GM19025 (cell line): ENCODE data around the gene FARP2.
"Not testable (repeated sequence)": the region's sequence is repeated elsewhere in the genome, so short reads cannot be mapped to it uniquely, and the experiment has no call there.

Experiments used
- ATAC-seq: cut with Tn5 transposase; IDR thresholded peaks from one replicate; pipeline ENCODE4 v1.9.1; 2021; ENCODE audit warnings: mild to moderate bottlenecking, low read depth, moderate library complexity; ENCODE audit not compliant: unreplicated experiment

Gene FARP2

DNA sequence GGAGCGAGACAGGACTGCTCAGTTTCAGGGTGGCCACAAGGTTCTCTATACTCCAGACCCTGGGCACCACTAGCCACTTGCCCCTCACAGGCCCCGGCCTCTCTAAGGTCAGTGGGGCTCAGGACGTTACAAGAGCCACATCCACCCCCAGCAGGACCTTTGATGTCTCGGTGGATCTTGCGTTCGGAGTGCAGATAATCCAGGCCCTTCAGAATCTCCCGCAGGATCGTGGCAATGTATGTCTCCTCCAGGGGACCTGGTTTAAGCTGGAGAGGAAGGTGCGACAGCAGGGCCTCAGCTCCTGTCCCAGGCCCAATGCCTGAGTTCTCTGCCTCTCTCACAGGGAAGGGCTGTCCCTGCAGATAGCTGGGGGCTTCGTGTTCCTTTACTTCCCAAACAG lies 143.9 kb downstream of the FARP2 start:
- no peak for ATAC-seq

DNA sequence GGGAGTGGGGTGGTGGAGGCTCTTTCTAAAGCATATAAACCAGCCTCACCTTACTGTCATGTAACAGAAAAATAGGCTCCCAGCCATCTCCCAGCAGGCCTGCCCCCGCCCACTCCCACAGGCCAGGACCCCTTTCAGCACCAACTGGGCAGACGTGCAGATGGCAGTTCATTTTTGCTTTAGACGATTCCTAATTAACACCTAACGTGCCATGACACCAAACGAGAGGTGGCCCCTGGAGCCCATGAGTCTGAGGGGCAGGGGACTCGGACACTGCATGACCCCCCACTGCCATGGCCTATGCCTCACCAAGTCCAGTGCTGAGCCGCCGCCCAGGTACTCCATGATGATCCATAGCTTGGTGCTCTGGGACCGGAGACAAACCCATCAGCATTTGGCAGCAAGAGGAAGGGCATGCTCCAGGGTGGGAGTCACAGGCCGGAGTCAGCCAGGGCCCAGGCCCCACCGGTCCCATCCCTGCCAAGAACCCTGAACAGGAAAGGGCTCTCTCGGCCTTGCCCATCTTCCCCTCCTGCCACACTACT lies 144.4 kb downstream of the FARP2 start:
- no peak for ATAC-seq

DNA sequence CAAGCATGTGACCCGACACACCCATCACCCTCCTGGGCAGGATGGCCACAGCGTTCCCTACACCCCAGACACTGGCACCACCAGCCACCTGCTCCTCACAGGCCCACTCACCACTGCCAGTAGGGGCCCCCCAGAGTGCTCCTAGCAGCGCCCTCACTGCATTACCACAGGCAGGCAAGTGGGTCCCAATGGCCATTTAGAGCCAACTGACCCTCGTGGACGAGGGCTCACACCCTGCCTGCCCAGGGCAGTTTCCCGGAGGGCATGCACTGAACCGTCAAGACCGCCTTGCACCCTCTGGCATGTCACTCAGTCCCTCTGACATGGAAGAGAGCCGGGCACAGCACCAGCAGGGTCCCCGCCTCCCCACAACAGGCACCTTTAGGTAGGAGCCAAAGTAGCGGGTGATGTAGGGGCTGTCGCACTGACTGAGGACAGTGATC lies 145.0 kb downstream of the FARP2 start:
- ATAC-seq = no peak

DNA sequence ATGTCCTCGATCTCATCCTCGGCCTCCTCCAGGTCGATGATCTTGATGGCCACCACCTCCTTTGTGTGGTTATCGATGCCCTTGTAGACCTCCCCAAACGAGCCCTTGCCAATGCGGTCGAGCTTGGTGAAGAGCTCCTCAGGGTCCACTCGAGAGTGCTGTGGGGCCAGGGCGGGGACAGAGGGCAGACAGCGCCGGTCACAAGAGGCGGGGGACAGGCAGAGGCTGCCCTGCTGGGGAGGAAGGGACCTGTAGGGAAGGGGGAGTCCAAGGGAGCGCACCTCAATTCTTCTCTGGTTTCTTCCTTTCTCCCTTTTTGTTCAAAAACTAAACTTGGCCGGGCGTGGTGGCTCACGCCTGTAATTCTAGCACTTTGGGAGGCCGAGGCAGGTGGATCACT lies 145.5 kb downstream of the FARP2 start:
- ATAC-seq = no peak

DNA sequence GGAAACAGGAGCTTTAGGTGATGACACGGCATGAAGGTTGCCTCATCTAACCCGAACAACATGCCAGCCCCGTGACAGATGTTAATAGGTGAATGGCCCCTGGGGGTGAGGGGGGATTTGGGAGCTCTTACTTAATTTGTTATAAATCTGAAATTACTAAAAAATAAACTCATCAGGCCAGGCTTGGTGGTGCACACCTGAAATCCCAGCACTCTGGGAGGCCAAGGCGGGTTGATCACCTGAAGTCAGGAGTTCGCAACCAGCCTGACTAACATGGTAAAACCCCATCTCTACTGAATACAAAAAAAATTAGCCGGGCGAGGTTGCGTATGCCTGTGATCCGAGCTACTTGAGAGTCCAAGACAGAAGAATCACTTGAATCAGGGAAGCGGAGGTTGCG lies 146.2 kb downstream of the FARP2 start:
- no peak for ATAC-seq

DNA sequence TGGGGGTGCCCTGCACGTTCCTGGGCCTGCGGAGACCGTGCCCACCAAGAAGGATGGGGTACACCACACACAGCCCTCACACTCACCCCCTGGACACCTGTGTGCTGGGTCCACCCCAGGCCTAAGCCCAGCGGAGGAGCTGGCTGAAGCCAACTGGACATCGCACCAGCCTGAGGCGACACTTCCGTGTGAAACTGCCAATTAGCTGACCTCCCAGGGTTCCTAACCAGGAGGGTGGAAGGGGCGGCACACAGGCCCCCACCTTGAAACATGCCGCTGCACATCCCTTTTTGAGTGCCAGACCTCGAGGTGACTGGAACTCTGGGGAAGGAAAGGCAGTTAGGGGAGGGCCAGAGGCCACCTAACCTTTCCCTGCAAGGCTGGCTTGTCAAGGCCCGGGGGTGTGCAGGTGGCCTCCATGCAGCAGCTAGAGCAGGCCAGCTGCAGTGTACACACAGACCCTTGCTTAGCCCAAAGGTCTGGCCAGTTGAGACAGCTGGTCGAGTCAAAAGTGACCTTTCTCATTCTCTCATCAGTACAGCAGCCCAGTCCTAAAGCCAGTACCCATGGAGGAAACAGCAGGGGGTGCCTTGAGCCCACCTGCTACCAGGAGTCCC lies 147.8 kb downstream of the FARP2 start:
- no peak for ATAC-seq

DNA sequence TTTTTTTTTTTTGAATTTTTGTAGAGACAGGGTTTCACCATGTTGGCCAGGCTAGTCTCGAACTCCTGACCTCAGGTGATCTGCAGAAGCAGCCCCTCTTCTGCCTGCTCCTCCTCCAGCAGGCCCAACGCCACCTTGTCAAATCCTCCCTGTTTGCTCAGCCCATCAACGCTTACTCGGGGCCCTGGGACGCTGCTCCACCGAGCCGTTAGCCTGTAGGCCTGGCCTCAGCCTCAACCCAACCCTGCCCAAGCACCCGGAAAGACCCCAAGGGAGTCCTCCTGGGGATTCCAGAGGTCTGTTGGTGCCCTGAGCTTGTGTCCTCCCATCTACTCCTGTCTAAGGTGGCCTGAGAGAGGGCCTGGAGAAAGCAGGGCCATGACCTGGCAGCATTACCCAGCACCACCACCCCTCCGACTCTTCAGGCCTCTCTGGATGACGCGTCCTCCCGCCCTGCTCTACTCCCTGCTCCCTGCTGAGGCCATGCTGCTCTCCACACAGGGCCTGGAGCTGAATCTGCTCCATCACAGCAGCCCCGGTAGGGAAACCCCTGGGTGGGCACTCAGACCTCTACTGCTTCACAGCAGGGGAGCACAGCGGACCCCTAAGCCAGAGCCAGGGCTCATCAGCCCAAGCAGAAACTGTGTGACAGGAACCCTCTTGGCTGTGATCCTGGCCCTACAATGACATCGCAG lies 149.1 kb downstream of the FARP2 start:
- no peak for ATAC-seq

DNA sequence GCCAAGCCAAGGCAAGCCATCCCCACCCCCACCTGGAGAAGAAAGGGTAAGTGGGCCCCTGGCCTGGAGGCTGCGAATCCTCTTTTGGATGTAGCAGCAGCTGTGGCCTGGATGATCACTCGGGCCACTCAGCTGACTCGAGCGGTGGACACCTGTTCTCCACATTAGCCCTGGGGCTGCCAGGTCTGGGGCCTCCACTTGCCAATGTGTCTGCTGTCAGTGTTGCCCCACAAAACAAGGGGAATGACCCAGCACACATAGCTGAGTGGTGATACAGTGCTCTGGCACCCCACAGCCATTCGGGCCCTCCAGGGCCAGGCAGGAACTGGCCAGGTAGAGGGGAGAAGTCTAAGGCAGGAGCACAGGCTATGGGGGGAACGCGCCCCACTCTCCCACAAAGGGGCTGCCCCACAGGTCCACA lies 149.7 kb downstream of the FARP2 start:
- no peak for ATAC-seq

DNA sequence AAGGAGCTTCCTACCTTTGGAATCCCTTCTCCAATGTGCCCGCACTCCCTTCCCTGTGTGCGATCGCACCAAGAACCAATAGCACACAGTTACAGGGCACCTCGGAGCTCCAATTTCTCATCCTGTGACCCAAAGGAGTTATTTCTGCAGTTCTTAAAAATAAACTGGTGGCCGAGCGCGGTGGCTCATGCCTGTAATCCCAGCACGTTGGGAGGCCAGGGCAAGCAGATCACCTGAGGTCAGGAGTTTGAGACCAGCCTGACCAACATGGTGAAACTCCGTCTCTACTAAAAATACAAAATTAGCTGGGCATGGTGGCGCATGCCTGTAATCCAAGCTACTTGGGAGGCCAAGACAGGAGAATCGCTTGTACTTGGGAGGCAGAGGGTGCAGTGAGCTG lies 150.2 kb downstream of the FARP2 start:
- ATAC-seq = not testable (repeated sequence)

DNA sequence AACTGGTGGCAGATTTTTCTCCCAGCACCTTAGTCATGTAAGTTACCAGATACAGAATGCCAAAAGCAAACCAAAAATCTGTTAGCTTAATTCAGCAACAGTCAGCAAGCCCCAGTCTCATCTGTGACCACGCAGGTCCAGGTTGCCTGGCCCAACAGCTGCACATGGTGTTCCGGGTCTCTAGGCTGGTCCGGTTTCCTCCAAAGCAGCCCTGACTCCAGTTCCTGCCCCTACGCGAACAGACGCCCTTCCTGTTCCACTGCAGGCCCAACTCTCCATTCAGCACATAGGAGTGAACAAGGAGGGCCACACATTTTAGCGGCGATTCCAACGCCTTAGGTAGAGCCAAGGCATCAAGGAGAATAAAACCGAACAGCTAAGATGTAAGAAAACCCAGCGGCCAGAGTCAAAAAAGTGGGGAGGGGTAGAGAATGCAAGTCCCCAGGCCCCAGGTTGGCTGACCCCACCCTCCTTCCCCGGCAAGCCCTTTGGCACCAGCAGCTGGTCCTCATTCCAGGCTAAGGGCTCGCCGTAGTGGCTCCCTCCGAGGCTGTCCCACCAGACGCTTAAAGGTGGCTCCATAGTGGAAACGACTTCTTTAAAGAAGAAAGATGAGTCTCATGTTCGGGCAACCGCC lies 150.8 kb downstream of the FARP2 start:
- ATAC-seq = no peak

DNA sequence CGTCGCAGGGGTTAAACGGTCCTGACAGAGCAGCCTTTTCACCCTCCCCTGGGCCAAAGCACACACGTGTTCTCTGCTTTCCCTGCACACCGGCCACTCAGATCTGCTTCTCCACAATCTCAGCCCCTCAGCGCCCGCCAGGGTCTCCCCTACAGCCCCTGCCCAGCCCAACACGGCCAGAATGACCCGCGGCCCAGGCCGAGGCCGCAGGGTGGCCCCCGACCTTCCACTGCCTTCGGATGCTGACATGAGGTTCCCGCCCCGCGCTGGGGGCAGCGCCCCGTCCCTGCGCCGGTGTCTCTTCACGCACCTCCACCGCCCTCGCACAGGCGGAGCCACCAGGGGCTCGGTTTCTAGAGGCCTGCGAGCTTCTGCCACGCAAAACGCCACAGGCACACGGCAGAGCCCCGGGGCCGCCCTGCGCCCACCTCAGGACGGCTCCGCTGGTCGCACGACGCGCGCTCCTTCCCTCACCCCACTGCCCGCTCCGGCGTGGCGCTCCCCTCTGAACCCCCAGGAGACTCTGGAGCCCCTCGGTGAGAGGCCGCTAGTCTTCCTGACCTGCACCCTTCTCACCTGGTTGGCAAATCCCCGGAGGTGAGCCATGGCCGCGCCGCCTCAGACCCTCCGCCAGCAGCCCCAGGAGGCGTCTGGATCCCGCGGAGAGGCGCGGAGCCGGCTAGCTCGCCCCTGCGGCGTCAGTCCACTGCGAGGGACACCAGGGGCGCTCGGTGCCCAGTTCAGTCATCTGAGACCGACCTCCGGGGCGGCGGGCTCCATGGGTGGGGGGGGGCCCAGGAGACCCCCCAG lies 151.6 kb downstream of the FARP2 start:
- ATAC-seq = peak; percentile 15

DNA sequence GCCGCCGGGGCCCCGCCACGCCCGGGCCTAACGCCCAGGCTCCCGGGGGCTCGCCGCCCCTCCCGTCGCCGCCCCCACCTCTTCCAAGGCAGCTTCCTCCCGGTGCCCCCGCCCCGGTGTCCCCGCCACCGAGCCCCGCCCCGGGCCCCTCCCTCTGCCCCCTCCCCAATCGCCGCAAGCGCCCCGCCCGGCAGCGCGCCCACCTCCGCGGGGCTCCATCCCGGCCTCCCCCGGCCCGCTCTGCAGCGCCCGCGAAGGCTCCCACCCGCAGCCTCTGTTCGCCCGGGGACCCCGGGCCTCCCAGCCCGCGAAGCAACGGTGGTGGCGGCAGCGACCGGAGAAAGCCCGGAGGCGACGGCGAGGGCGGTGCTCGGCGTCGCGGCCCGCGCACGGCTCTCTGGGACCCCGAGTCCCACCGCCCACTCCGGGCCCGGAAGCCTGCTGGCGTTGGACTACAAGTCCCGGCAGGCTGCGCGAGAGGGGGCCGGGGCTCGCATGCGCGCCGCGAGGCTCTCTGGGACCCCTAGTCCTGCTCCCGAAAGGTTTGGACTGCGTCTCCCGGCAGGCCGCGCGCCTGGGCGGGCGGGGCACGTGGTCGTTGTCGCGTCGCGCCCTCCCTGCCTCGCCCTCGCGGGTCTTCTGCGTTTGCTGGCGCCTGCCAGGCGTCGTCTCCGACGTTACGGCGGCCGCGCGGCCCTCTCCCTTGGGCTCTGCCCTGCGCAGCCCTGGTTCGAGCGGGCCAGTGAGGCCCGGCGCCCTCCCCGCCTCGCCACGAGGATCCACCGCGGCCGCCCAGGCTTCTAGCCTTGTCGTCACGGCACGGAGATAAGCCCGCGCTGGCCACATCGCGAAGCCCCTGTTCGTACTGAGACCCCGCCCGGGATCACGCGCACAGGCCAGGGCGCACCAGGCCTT lies 152.4 kb downstream of the FARP2 start, which contains the start of gene STK25:
TSS of gene STK25 (minus strand) at position 345 of the 915 bp plus-strand sequence. CDS start 549 bp downstream, outside the sequence.
- peak; percentile 95 for ATAC-seq

DNA sequence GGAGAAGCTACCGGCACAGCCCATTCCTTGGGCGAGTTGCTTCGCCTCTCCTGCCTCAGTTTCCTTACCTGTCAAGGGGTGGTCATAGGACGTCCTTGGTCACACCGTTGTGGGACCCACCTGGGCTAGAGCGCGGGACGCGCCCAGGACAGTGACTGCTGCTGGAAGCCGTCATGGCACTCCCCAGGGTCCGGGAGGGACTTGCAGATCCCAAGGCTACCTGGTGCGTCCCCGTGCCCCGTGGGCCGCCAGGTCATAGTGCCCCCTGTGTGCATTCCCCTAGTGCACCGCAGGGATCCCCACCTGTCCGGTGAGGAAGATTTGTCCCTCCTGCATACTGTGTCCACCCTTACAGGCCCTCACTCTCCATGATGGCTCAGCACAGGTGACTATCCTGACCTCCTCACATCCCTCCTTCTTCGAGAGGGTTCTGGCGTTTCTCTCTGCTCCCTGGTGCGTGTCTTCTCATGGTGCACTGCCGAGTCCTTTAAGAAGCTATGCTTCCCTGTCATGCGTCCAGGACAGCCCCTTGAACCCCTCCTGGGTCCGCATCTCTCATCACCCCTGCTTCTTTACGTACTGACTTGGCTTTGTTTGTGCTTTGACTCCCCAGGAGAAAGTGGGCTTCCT lies 153.2 kb downstream of the FARP2 start:
- no peak for ATAC-seq

DNA sequence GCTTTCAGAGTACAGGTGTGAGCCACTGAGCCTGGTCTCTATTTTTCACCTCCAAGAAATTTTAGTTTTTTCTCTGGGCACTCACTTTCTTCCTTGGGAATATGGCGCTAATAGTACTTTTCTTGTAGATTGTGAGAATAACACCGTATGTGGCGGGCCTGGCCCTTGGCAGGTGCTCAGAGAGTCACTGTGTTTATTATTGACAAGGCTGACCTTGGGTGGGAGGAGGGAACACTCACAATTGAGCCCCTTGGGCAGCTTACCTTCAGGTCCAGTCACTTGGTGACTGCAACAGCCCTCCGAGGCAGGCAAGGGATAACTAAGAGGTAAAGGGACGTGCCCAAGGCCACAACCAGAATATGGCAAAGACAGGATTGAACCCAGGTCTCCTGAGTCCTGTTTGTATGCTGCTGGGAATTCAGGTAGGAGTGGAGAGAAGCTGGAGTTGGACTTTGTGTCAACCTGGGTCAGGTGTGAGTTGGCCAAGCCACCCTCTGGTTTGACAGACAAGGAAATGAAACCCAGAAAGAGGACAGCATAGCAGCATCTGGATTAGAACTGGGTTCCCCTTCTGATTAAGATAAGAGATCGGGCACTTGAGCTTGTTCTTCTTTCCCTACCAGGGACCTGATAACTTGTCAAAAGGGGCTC lies 155.1 kb downstream of the FARP2 start:
- no peak for ATAC-seq

DNA sequence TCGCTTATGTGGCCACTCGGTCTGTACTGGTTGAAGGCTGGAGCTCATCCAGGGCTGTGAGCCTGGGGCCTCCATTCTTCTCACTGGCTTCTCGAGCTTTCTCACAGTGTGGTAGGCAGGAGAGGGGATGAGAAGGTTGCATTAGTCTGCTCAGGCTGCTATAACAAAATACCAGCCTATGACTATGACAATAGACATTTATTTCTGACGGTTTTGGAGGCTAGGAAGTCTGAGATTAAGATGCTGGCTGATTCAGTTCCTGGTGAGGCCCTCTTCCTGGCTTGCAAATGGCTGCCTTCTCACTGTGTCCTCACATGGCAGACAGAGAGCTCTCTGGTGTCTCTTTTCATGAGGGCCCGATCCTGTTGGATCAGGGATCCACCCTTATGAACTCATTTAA lies 158.5 kb downstream of the FARP2 start:
- no peak for ATAC-seq

DNA sequence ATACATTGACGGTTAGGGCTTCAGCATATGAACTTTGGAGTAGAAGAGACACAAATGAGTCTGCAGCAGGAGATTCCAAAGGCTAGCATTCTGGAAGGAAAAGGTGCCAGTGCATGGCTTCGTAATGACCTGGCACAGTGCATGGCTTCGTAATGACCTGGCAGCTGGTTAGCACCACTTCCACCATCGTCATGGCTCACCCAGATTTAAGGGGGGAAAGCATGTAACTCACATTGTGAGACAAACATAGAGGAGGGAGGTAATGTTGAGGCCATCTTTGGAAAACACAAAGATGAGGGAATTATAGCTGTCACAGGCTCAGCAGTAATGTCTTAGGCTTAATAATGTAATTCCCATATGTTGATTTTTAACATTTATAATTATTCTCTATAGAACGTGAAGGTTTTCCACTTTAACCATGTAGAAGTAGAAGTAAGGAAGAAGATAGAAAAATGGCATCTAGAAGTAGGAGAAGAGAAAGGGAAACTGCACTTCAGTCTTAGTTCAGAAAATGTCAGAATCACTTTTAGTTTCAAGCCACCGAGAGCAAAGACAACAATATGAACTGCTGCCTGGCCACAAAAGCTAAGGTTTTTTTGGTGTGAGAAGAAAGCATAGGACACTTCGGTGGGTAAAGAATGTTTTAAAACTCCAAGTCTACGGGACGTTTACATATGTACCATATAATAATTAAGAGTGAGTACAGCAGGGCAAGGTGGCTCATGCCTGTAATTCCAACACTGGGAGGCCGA lies 159.1 kb downstream of the FARP2 start:
- ATAC-seq = no peak

DNA sequence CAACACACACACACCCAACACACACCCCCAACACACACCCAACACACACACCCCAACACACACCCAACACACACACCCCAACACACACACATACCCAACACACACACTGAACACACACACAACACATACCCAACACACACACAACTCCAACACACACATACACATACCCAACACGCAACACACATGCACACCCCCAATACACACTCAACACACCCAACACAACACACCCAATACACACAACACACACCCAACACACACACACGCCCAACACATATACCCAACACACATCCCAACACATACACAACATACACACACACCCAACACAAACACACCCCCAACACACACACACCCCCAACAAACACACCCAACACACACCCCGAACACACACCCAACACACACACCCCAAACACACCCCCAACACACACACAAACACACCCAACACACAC lies 160.5 kb downstream of the FARP2 start:
- ATAC-seq = no peak

DNA sequence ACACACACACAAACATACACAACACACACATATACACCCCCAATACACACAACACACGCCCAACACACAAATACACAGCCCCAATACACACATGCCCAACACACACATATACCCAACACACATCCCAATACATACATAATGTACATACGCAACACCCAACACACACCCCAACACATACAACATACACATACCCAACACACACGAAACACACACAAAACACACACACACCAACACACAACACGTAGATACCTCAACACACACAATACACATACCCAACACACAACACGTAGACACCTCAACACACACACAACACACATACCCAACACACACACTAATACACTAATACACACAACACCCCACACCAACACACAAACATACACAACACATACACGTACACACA lies 161.2 kb downstream of the FARP2 start:
- no peak for ATAC-seq
